Activated CD4-positive, alpha-beta T cell treated with anti-CD3 and anti-CD28 coated beads, Interleukin-2, amount 50 U/mL, for 1 hour (primary cell): ENCODE results near the gene ZDHHC7.
"Not testable (repeated sequence)": the region's sequence is repeated elsewhere in the genome, so short reads cannot be mapped to it uniquely, and the experiment has no call there.

Source experiments
- DNase-seq: peaks from one replicate; pipeline ENCODE4 v3.0.0-alpha.2; 2020

Gene ZDHHC7

GRCh38 chr16:85010931-85011845 lies at the start of gene ZDHHC7:
Gene ZDHHC7 (minus strand): TSS chr16:85011535. CDS start chr16:84990618, 20,917 bp downstream.
- DNase-seq, result peak; percentile 84

GRCh38 chr16:85058909-85059308 lies 47.6 kb upstream of the ZDHHC7 start:
- no peak for DNase-seq

- DNase-seq, result no peak
These were observed 46.6 kb upstream of the ZDHHC7 start for GRCh38 chr16:85057948-85058347.

- no peak for DNase-seq
These were observed 46.0 kb upstream of the ZDHHC7 start for GRCh38 chr16:85057212-85057889.

- DNase-seq, result no peak
These were observed 44.9 kb upstream of the ZDHHC7 start for GRCh38 chr16:85056211-85056748.

- DNase-seq, result peak; percentile 42
These were observed 44.3 kb upstream of the ZDHHC7 start for GRCh38 chr16:85055493-85056210.

GRCh38 chr16:85054948-85055492 lies 43.7 kb upstream of the ZDHHC7 start:
- DNase-seq, result no peak

- not testable (repeated sequence) for DNase-seq
These were observed 43.0 kb upstream of the ZDHHC7 start for GRCh38 chr16:85054321-85054720.

GRCh38 chr16:85052536-85052935 lies 41.2 kb upstream of the ZDHHC7 start:
- no peak for DNase-seq

- DNase-seq, result no peak
These were observed 40.3 kb upstream of the ZDHHC7 start for GRCh38 chr16:85051683-85052082.

- DNase-seq, result no peak
These were observed 39.8 kb upstream of the ZDHHC7 start for GRCh38 chr16:85051067-85051581.

GRCh38 chr16:85049706-85050305 lies 38.5 kb upstream of the ZDHHC7 start:
- no peak for DNase-seq

- no peak for DNase-seq
These were observed 37.7 kb upstream of the ZDHHC7 start for GRCh38 chr16:85048921-85049562.

GRCh38 chr16:85047867-85048455 lies 36.6 kb upstream of the ZDHHC7 start:
- no peak for DNase-seq

GRCh38 chr16:85046931-85047866 lies 35.9 kb upstream of the ZDHHC7 start:
- DNase-seq, result no peak

- DNase-seq, result no peak
These were observed 35.2 kb upstream of the ZDHHC7 start for GRCh38 chr16:85046472-85046916.

GRCh38 chr16:85045641-85046471 lies 34.5 kb upstream of the ZDHHC7 start:
- no peak for DNase-seq

GRCh38 chr16:85045077-85045476 lies 33.7 kb upstream of the ZDHHC7 start:
- no peak for DNase-seq

- DNase-seq, result no peak
These were observed 31.3 kb upstream of the ZDHHC7 start for GRCh38 chr16:85042606-85043005.
